CD4-positive, alpha-beta T cell treated with Interferon alpha-2 for 1 hour (primary cell): Measurements from ENCODE around the gene PGBD5.

Experiments used
- DNase-seq, 2 donors: peaks; one replicate each; pipeline ENCODE4 v3.0.0-alpha.2; 2020 to 2022

PGBD5 gene

DNA sequence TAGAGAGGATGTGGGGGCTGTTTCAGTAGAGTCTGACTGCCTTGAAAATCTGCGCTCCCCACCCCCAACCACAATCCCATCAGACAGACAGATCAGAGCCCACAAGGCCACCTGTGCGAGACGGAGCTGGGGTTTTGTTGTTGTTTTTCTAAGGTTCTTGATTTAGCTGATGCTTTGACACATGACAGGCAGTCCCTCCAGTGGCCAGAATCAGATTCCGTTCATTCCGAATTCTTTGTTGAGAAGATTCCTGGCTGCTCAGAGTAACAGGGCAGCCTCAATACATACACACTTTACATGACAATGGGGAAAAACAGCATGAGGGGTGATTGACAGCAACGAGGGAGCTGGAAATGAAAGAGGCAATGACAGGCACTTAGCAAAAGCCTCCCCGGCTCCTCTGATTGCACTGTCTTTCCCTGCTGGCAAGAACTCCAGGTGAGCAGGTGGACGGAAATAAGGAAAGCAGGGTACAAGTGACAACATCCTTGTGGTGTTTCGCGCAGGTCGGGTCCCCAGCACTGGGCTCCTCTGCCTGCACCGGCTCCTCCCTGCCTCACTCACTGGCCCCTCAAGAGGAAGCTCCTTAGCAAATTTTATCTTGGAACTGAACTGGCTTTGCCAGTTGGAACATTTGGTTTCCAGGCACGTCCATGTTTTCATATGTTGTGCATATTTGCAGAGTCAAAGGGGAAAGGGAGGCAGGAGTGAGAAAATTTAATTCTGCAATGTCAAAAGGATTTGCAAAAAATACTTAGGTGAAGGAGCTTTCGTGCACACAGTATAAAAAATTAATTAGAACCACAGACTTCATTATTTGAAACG is 148.7 kb downstream of the PGBD5 start:
- no peak for DNase-seq

DNA sequence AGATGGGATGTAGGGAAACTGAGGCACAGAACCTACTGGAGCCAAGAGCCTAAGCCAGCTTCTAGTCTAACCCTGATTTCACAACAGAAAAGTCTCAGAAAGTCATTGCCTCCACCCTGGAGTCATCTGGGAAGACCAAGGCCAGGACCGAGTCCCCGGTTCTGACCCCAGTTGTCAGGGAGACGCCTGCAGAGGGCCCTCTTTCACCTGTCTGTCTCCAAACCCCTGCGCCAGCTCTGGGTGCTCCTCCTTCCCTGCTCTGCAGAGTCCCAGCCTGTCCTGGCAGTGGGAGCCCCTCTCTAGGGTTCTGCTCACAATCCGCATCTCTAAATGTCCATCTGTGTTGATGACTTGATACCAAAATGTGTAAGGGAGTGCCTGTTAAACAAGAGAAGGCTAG is 149.7 kb downstream of the PGBD5 start:
- DNase-seq, result no peak

DNA sequence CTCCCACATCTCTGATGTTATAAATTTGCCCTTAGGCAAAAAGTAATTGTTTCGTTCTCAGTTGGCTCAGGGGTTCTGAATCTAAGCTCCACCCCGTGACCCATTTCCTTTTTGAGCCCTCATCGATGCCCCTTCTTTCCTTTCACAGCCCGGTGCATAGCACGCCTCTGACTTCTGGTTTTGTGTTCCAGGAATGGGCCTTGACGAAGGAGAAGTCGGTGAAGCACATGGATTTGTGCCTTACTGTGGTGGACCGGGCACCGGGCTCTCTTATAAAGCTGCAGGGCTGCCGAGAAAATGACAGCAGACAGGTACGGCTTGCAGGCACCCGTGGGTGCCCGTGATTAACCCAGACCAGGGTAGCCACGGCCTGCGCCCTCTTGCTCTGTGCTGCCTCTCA is 151.9 kb downstream of the PGBD5 start:
- peak; percentile 16 to 20 for DNase-seq

DNA sequence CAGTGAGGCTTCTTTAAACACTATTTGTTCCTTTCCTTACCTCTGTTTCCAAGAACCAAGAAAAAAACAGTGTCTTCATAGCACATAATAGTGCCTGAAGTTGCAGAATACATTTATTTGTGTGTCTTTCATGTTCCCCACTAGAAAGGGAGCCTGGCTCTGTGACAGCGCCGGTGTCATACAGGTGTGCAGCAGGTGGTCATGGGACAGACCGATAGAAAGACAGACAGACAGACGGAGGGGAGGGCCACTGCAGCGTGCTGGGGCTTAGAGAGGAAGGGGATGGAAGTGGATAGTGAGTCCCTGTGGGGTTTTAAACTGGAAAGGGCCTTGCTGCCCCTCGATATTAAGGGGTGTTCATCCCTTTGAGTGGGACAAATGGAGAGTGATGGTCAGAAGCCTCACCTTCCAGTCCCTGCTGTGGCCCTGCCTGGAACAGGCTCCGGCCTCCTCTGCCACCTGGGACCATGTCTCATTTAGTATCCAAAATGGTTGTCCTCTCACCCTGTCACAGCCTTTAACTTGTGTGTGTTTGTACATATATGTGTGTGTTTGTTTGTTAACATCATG is 152.9 kb downstream of the PGBD5 start:
- no peak for DNase-seq

- no peak for DNase-seq
These were observed 153.6 kb downstream of the PGBD5 start for GRCh38 chr1:230272557-230272956.

DNA sequence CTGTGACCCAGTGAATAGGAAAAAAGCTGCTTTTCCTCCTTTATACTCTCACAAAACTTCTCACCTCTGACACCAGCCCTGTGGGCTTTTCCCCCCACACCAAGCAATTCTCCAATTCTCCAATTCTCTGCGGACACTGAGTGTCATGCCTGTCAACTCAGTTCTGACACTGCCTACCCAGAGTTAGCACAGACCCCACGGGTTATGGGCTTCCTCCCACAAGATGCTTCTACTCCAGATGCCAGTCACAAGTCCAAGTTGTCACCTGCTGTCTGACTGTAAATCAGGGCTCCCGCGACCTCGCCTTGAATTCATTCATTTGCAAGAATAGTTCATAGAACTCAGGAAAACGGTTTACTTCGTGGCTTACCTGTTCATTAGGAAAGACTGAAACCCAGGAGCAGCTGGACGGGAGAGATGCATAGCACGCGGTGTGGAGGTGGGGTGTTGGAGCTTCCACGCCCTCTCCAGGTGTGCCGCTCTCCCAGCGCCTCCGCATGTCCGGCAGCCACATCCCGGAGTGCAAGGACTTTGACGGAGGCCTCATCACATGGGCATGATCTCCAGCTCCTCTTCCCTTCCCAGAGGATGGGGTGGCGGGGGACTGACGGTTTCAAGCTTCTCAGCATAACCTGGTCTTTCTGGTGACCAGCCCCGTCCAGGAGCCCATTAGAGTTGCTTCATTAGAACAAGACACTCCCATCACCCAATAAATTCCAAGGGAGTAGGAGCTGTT is 154.7 kb downstream of the PGBD5 start:
- DNase-seq, result no peak

DNA sequence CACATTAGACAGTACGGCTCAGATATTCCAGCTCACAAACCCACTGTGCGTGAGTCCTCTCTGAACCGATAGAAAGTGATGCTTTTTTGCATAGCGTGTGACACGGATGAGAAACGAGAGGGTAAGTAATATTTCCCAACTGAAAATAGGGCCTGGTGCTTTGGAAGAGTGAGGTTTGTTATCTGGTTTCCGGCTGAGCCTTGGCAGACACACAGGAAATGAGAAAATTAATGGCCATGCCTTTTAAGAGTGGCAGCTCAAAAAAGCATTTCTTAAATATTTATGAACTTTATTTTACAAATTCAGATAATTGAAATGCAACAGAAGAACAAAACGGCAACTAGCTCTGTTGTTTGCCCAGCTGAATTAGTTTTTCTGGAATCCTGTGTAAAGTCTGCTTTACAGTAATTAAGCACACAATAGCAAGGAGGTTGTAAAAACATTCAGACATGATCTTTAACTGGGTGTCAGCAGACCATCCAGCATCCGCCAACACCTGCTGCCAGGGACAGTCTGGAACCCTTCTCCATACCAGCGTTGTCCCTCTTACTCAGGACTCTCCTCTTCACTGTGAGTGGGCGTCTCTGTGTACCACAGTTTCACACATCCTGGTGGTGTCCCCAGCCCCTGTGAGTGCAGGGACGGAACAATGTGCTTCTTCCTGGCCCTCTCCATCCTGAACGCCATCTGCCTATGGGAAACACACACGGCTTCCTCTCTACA is 155.4 kb downstream of the PGBD5 start:
- DNase-seq, result peak in 1 of 2 donors; percentile 8

DNA sequence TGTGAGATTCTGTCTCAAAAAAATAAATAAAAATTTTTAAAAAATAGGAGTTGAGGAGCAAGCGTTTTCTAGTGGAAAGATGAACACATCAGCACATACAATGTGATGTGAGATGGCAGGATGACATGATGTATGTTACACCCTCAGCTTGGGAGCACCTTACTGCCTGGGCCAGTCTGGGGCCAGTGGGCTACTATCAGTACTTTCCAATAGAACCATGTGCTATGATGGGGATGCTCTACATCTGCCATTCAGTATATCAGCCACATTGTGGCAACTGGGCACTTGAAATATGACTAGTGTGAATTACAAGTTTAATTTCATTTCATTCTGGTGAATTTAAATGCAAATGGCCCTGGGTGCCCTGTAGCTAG is 156.0 kb downstream of the PGBD5 start:
- no peak for DNase-seq

GRCh38 chr1:230268371-230269170 is 157.6 kb downstream of the PGBD5 start:
- DNase-seq, result no peak

- no peak for DNase-seq
These were observed 158.6 kb downstream of the PGBD5 start for GRCh38 chr1:230267338-230268065.

- DNase-seq, result no peak
These were observed 159.7 kb downstream of the PGBD5 start for GRCh38 chr1:230266456-230266855.

DNA sequence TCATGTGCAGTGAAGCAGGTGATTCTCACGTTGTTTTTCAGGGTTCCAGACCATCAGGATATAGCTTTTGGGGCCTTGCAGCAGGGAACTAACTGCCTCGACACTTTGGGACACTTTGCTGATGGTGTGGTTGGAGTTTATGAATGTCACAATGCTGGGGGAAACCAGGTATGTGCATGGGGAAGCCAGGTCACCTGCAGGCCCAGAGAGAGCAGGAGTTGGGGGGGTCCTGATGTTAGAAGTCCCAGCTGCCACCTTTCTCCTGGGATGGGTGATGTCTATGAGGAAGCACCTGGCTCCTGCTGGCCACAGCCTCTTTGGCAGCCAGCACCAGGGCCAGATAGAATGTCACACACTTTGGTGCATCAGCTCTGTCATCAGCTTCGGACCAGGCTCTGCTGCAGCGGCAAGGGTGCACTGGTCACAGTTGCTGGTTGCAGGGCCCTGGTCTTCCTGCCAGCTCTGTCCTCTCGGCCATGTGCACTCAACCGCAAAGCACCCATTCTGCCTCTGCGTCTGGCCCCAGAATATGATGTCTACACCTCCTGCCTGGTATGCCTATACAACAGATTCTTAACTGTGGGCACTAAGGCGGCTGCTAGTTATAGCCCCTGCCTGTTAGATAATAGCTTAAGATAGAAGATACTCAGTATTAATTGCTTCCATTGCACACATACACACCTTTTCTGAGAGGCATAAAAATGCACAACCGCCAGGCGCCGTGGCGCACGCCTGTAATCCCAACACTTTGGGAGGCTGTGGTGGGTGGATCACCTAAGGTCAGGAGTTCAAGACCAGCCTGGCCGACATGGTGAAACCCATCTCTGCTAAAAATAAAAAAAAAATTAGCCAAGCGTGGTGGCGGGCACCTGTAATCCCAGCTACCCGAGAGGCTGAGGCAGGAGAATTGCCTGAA is 160.7 kb downstream of the PGBD5 start:
- no peak for DNase-seq
